GM12878 (cell line): ENCODE results near the gene PALLD. TPM values are rescaled to one million over a fixed set of nuclear protein-coding genes. Genes with fewer than 3 reads are reported as not detected.

Experiments
- ATAC-seq: fragments of 200-7000 bp; cut with Tn5 transposase; 3 replicates; pipeline ENCODE4 v1.9.1; 2020; ENCODE audit warnings: mild to moderate bottlenecking, moderate library complexity
- BruUV-seq: library from RNA; stranded (reverse); fragments of 400-500 nt; replicated peaks from 2 replicates; lab custom pipeline; 2021; lab: Mats Ljungman, UMichigan
- CTCF ChIA-PET: fragments of 300-600 bp; sonication (Branson Sonifier 250); formaldehyde crosslinking; extraction: SDS; loops from one replicate; lab custom pipeline; 2021; ENCODE audit warnings: inconsistent platforms; lab: Yijun Ruan, JAX
- POLR2A ChIA-PET: fragments of 350-600 bp; formaldehyde crosslinking; extraction: SDS; loops from one replicate; lab custom pipeline; 2021; ENCODE audit warnings: inconsistent platforms; lab: Charles Lee
- RAD21 ChIA-PET: fragments of 300-600 bp; sonication (Branson Sonifier 250); formaldehyde crosslinking; loops from one replicate; lab custom pipeline; 2023; ENCODE audit warnings: antibody characterized with exemption; ENCODE audit not compliant: unreplicated experiment; lab: Charles Lee
- SMC1A ChIA-PET: fragments of 300-600 bp; sonication (Branson Sonifier 250); formaldehyde crosslinking; loops from one replicate; lab custom pipeline; 2023; ENCODE audit not compliant: unreplicated experiment, uncharacterized antibody; lab: Charles Lee
- DNase-seq: peaks from one replicate; pipeline ENCODE4 v3.0.0-alpha.2; 2011; ENCODE audit warnings: low read depth, low spot score
- FAIRE-seq: peaks from 3 replicates; lab custom pipeline; 2011; peaks lifted over from hg19 to GRCh38; lab: Jason Lieb, UNC
- H2AFZ ChIP-seq: 2 replicates; pipeline ENCODE4 v1.6.0; 2011; ENCODE audit warnings: low read depth, low read length, control low read depth; ENCODE audit not compliant: control insufficient read depth
- H3K27ac ChIP-seq: 2 replicates; pipeline ENCODE4 v1.5.1; 2011; ENCODE audit warnings: control low read depth; ENCODE audit not compliant: control insufficient read depth, insufficient read depth
- H3K27me3 ChIP-seq, 2 experiments: replicated peaks in 1 of 2; 2 replicates each; pipeline versions ENCODE4 v1.6.0 to v1.6.1; 2011; ENCODE audit warnings: low read length in 1 of 2; ENCODE audit not compliant: control insufficient read depth in 2 of 2, insufficient read depth in 2 of 2
- H3K36me3 ChIP-seq, 2 experiments: 2 replicates each; pipeline ENCODE4 v1.5.1; 2011; ENCODE audit warnings: low read length in 1 of 2; ENCODE audit not compliant: control insufficient read depth in 2 of 2, insufficient read depth in 2 of 2
- H3K4me1 ChIP-seq: 2 replicates; pipeline ENCODE4 v1.6.1; 2011; ENCODE audit warnings: mild to moderate bottlenecking, low read length, moderate library complexity, mixed read lengths; ENCODE audit not compliant: control insufficient read depth, insufficient read depth
- H3K4me2 ChIP-seq: 2 replicates; pipeline ENCODE4 v1.6.0; 2011; ENCODE audit warnings: control low read depth; ENCODE audit not compliant: control insufficient read depth, insufficient read depth
- H3K4me3 ChIP-seq: fragments of 200-600 bp; sonication (generic); 2 replicates; pipeline ENCODE4 v1.5.1; 2016
- H3K79me2 ChIP-seq: 2 replicates; pipeline ENCODE4 v1.6.0; 2011; ENCODE audit warnings: low read length; ENCODE audit not compliant: control insufficient read depth, insufficient read depth
- H3K9ac ChIP-seq: 2 replicates; pipeline ENCODE4 v1.8.0; 2011; ENCODE audit warnings: low read length, control low read depth, mixed read lengths; ENCODE audit not compliant: control insufficient read depth, insufficient read depth
- H3K9me3 ChIP-seq: replicated peaks from 3 replicates; pipeline ENCODE4 v1.5.1; 2011; ENCODE audit warnings: mild to moderate bottlenecking, low read length; ENCODE audit not compliant: control insufficient read depth, insufficient read depth
- H4K20me1 ChIP-seq: 2 replicates; pipeline ENCODE4 v1.6.0; 2011; ENCODE audit not compliant: control insufficient read depth, insufficient read depth
- EED ChIP-seq: sonication (generic); IDR thresholded peaks from 2 replicates; pipeline ENCODE4 v1.6.1; 2016; ENCODE audit warnings: antibody characterized with exemption, low read depth
- FOXM1 ChIP-seq: IDR thresholded peaks from 2 replicates; pipeline ENCODE4 v1.6.1; 2012; ENCODE audit warnings: low read depth, mild to moderate bottlenecking, inconsistent platforms, low read length, moderate library complexity
- HDGF ChIP-seq: fragments of 450-650 bp; IDR thresholded peaks from 2 replicates; pipeline ENCODE4 v1.6.1; 2016; ENCODE audit warnings: antibody characterized with exemption
- MTA3 ChIP-seq: IDR thresholded peaks from 2 replicates; pipeline ENCODE4 v1.6.1; 2012; ENCODE audit warnings: low read length, inconsistent platforms, borderline replicate concordance
- NR2C1 ChIP-seq: fragments of 450-650 bp; IDR thresholded peaks from 2 replicates; pipeline ENCODE4 v1.6.1; 2017; ENCODE audit warnings: antibody characterized with exemption, mild to moderate bottlenecking, moderate library complexity
- NR2C2 ChIP-seq: IDR thresholded peaks from 2 replicates; pipeline ENCODE4 v1.6.1; 2011; ENCODE audit warnings: borderline replicate concordance, low read depth; ENCODE audit not compliant: control insufficient read depth, insufficient read length
- POLR2AphosphoS5 ChIP-seq: IDR thresholded peaks from 2 replicates; pipeline ENCODE4 v1.6.1; 2011; ENCODE audit warnings: mild to moderate bottlenecking, low read length, inconsistent platforms
- RELB ChIP-seq: fragments of 450-650 bp; IDR thresholded peaks from 2 replicates; pipeline ENCODE4 v1.6.1; 2017; ENCODE audit warnings: low read depth, mild to moderate bottlenecking, moderate library complexity
- REST ChIP-seq: IDR thresholded peaks from 2 replicates; pipeline ENCODE4 v1.6.1; 2012; ENCODE audit warnings: mild to moderate bottlenecking, low read depth, low read length
- STAT1 ChIP-seq: fragments of 450-650 bp; conservative IDR thresholded peaks from 2 replicates; pipeline ENCODE4 v1.6.1; 2014; ENCODE audit warnings: antibody characterized with exemption, mild to moderate bottlenecking
- YBX1 ChIP-seq: fragments of 450-650 bp; IDR thresholded peaks from 2 replicates; pipeline ENCODE4 v1.6.1; 2016; ENCODE audit warnings: antibody characterized with exemption
- ZBTB33 ChIP-seq: fragments of 450-650 bp; IDR thresholded peaks from 2 replicates; pipeline ENCODE4 v1.6.1; 2017; ENCODE audit warnings: mild to moderate bottlenecking
- ZBTB40 ChIP-seq: fragments of 450-650 bp; IDR thresholded peaks from 2 replicates; pipeline ENCODE4 v1.6.1; 2016; ENCODE audit warnings: mild to moderate bottlenecking, moderate library complexity, borderline replicate concordance
- ZNF384 ChIP-seq: IDR thresholded peaks from 2 replicates; pipeline ENCODE4 v1.6.1; 2012; ENCODE audit warnings: low read depth, mild to moderate bottlenecking, low read length, improper control_type of control experiment, borderline replicate concordance
- WGBS: methylation state at CpG from one replicate; pipeline ENCODE4 v1.1.6; 2016; ENCODE audit warnings: low lambda C conversion rate; ENCODE audit not compliant: insufficient replicate concordance, insufficient coverage; ENCODE audit errors: missing lambda C conversion rate; 5-methylcytosine and 5-hydroxymethylcytosine counted together
- in situ Hi-C: fragments of 300-500 bp; cut with MboI; formaldehyde crosslinking; loops from 9 replicates; pipeline ENCODE4 v1.14.3; 2018; ENCODE audit warnings: mixed read lengths
- intact Hi-C: fragments of 100-400 bp; cut with micrococcal nuclease; formaldehyde crosslinking; loops from one replicate; pipeline ENCODE4 v1.14.2; 2022; ENCODE audit not compliant: unreplicated experiment
- polyA plus RNA-seq, 11 experiments: library from polyadenylated mRNA; depleted of rRNA in 4 of 11; unstranded in 6 of 11; stranded (reverse) in 5 of 11; fragments of >200 nt; fragmentation: Nextera tagmentation in 4 of 11; fragmentation: Illumina TruSeq in 1 of 11; extraction: Ambion mirVana in 4 of 11; extraction: Trizol in 1 of 11; gene quantifications; 1 replicate in 1 of 11; 2 replicates in 10 of 11; pipeline versions ENCODE4 v1.2.1 to v1.2.3, GENCODE V29; 2011 to 2016; ENCODE audit warnings: inconsistent platforms in 2 of 11, missing spikeins in 2 of 11, low read depth in 1 of 11
- total RNA-seq, 4 experiments: library from RNA; depleted of rRNA in 3 of 4; stranded (reverse); fragments of >200 nt in 3 of 4; fragmentation: Illumina TruSeq in 1 of 4; extraction: Trizol in 1 of 4; gene quantifications; 2 replicates each; pipeline versions ENCODE4 v1.2.1 to v1.2.3, GENCODE V29; 2013 to 2021

PALLD gene
- total and polyA plus RNA-seq, 10 of the 15 experiments (the other 5 are each of a cell fraction or from before 2014, with no cell fraction given), result 1.0 to 7.7 (median 1.7) TPM

- Histone ChIP-seq H3K79me2 (no peaks in the 10 kb centered on the region), H4K20me1 (no peaks in the 10 kb centered on the region), H3K27me3 (no peaks in the 10 kb centered on the region; a peak in 1 of 4 replicates), H2AFZ (no peak overlapping the region), H3K4me2 (no peak overlapping the region), H3K4me3 (no peak overlapping the region), H3K4me1 (no peaks in the 10 kb centered on the region), H3K9ac (no peak overlapping the region), H3K27ac (no peak overlapping the region), H3K9me3 (no peaks in the 10 kb centered on the region), H3K36me3 (no peaks in the 10 kb centered on the region)
- no peak for ATAC-seq
- in situ Hi-C loops (no loop called here), intact Hi-C loops (loop anchor here (10.0 kb wide), 1 partner anchor 338 kb away; the partner anchor contains the start of gene DDX60)
- ChIA-PET SMC1A (no interaction called here), POLR2A (no interaction called here), RAD21 (no interaction called here), CTCF (no interaction called here)
- 19% methylated on average over 2 of the region's 2 CpGs for WGBS
- DNase-seq, result no peak
- no peak for FAIRE-seq
- no TSS peak for BruUV-seq
- TF ChIP-seq REST (no peak), NR2C2 (no peak), EED (no peak), HDGF (no peak), NR2C1 (no peak), RELB (no peak), POLR2AphosphoS5 (no peak), ZNF384 (no peak), FOXM1 (no peak), MTA3 (no peak), ZBTB40 (no peak), STAT1 (no peak), YBX1 (no peak), ZBTB33 (no peak)
Measured at GRCh38 chr4:168652755-168653154, 155.9 kb downstream of the PALLD start.
